ENCODE data around the gene SERPINB5. TPM values are rescaled to one million over a fixed set of nuclear protein-coding genes. Genes with fewer than 3 reads are reported as not detected.

SERPINB5 gene
- polyA plus RNA-seq, 2 of the 4 experiments (the other 2 are of a cell fraction), result 0.08 to 0.12 TPM

GRCh38 chr18:63465059-63465458 is 11.7 kb upstream of the SERPINB5 start:
- ChIA-PET CTCF (no interaction called here), POLR2A (no interaction called here)
- ATAC-seq, result no peak
- Histone ChIP-seq H3K4me3 (no peak overlapping the region), H3K27ac (no peak overlapping the region), H3K4me2 (no peak overlapping the region), H3K9me3 (no peaks in the 10 kb centered on the region), H3K4me1 (no peaks in the 10 kb centered on the region)
- no peak for FAIRE-seq
- no peak for DNase-seq (ENCODE audit: low read depth in 1 of 2, low spot score in 1 of 2)
- 46% methylated on average over 2 of the region's 2 CpGs for WGBS (ENCODE audit: missing lambda C conversion rate)
- no peak for TF ChIP-seq BHLHE40 (IDR thresholded peaks at IDR 0.05; ENCODE audit: low read depth, low read length)
- TF ChIP-seq ESRRA (IDR thresholded peaks at IDR 0.05; ENCODE audit: borderline replicate concordance, low read length), result no peak
- no peak for TF ChIP-seq TFCP2L1 (CRISPR knock-in tag; IDR thresholded peaks at IDR 0.05)
- TF ChIP-seq KDM1A (IDR thresholded peaks at IDR 0.05; ENCODE audit: low read depth), result no peak
- TF ChIP-seq HDAC2 (IDR thresholded peaks at IDR 0.05), result no peak
- TF ChIP-seq FOSB (CRISPR knock-in tag; IDR thresholded peaks at IDR 0.05), result no peak
- TF ChIP-seq ZSCAN20 (CRISPR knock-in tag; IDR thresholded peaks at IDR 0.05), result no peak
- TF ChIP-seq ATOH8 (CRISPR knock-in tag; IDR thresholded peaks at IDR 0.05; ENCODE audit: low read depth), result no peak

GRCh38 chr18:63467699-63468098 is 9.1 kb upstream of the SERPINB5 start:
- ChIA-PET CTCF (interaction anchor here (0.7 to 0.9 kb wide), 2 partner anchors 28 to 50 kb away, joined by 3 read pairs; no protein-coding TSS in a partner anchor), POLR2A (no interaction called here)
- FAIRE-seq, result no peak
- DNase-seq (ENCODE audit: low read depth in 1 of 2, low spot score in 1 of 2), result no peak
- Histone ChIP-seq H3K9me3 (no peaks in the 10 kb centered on the region), H3K27ac (no peak overlapping the region), H3K4me3 (no peak overlapping the region), H3K4me1 (peaks cover 11% of the 10 kb centered on the region), H3K4me2 (no peak overlapping the region)
- WGBS (ENCODE audit: missing lambda C conversion rate), result 63% methylated on average over 4 of the region's 4 CpGs
- TF ChIP-seq ELK1 (IDR thresholded peaks at IDR 0.05; ENCODE audit: low read depth, low read length) (no peak), BCL3 (IDR thresholded peaks at IDR 0.05) (no peak), SREBF2 (IDR thresholded peaks at IDR 0.05) (no peak), CTCF (IDR thresholded peaks at IDR 0.05) (no peak), EHF (CRISPR knock-in tag; IDR thresholded peaks at IDR 0.05) (no peak), POLR2AphosphoS2 (conservative IDR thresholded peaks at IDR 0.05; ENCODE audit: low read length) (no peak), ZFP36 (IDR thresholded peaks at IDR 0.05; ENCODE audit: borderline replicate concordance, partially characterized antibody) (no peak), USF2 (IDR thresholded peaks at IDR 0.05) (no peak), RAD21 (conservative IDR thresholded peaks at IDR 0.05 in 1 of 2, IDR thresholded peaks at IDR 0.05 in 1 of 2) (no peak), GATA3 (IDR thresholded peaks at IDR 0.05; ENCODE audit: borderline replicate concordance) (no peak), KDM1A (IDR thresholded peaks at IDR 0.05; ENCODE audit: low read depth) (no peak), FOSB (CRISPR knock-in tag; IDR thresholded peaks at IDR 0.05) (no peak), RFX5 (IDR thresholded peaks at IDR 0.05) (no peak), JUN (IDR thresholded peaks at IDR 0.05) (no peak), HOXB13 (CRISPR knock-in tag; IDR thresholded peaks at IDR 0.05; ENCODE audit: low read depth) (no peak), MAFK (IDR thresholded peaks at IDR 0.05; ENCODE audit: partially characterized antibody) (no peak), HOXA7 (CRISPR knock-in tag; IDR thresholded peaks at IDR 0.05) (no peak), CHD4 (IDR thresholded peaks at IDR 0.05; ENCODE audit: borderline replicate concordance) (no peak), PHF8 (IDR thresholded peaks at IDR 0.05; ENCODE audit: borderline replicate concordance, low read depth) (no peak)
- no peak for ATAC-seq

All from A549 (cell line).